IMR-90 (cell line): ENCODE measurements around the gene LIPK. TPM values are rescaled to one million over a fixed set of nuclear protein-coding genes. Genes with fewer than 3 reads are reported as not detected.

Source experiments
- ATAC-seq: fragments of 200-7000 bp; cut with Tn5 transposase; 2 replicates; pipeline ENCODE4 v1.9.1; 2020; ENCODE audit warnings: low read depth, mild to moderate bottlenecking, moderate library complexity
- BruUV-seq: library from RNA; stranded (reverse); fragments of 400-500 nt; replicated peaks from 2 replicates; lab custom pipeline; 2021; lab: Mats Ljungman, UMichigan
- CTCF ChIA-PET: fragments of 300-600 bp; formaldehyde crosslinking; extraction: SDS; loops from one replicate; lab custom pipeline; 2021; ENCODE audit warnings: antibody characterized with exemption; lab: Yijun Ruan, JAX
- POLR2A ChIA-PET: fragments of 300-600 bp; sonication (Branson Sonifier 250); formaldehyde crosslinking; loops from one replicate; lab custom pipeline; 2022; ENCODE audit warnings: antibody characterized with exemption; ENCODE audit not compliant: unreplicated experiment; lab: Charles Lee
- DNase-seq: peaks from one replicate; pipeline ENCODE4 v3.0.0; 2013
- H2AFZ ChIP-seq: replicated peaks from 2 replicates; pipeline ENCODE3; 2013; ENCODE audit warnings: low read length, mild to moderate bottlenecking; ENCODE audit not compliant: poor library complexity
- H2AK5ac ChIP-seq: 2 replicates; pipeline ENCODE4 v1.6.1; 2013; ENCODE audit warnings: low read depth, low read length, inconsistent platforms
- H2AK9ac ChIP-seq: replicated peaks from 2 replicates; pipeline ENCODE3; 2013; ENCODE audit warnings: mild to moderate bottlenecking, low read depth, low read length, moderate library complexity; ENCODE audit not compliant: poor library complexity
- H2BK120ac ChIP-seq: 2 replicates; pipeline ENCODE4 v1.6.1; 2013; ENCODE audit warnings: low read depth, low read length, inconsistent platforms
- H2BK15ac ChIP-seq: 3 replicates; pipeline ENCODE4 v1.6.1; 2013; ENCODE audit warnings: low read depth, low read length, inconsistent platforms
- H2BK20ac ChIP-seq: 2 replicates; pipeline ENCODE4 v1.6.1; 2013; ENCODE audit warnings: low read depth, mild to moderate bottlenecking, inconsistent platforms, low read length, moderate library complexity
- H2BK5ac ChIP-seq: 2 replicates; pipeline ENCODE4 v1.6.1; 2013; ENCODE audit warnings: mild to moderate bottlenecking, low read depth, low read length, inconsistent platforms; ENCODE audit not compliant: poor library complexity, severe bottlenecking
- H3K14ac ChIP-seq: replicated peaks from 2 replicates; pipeline ENCODE4 v1.6.1; 2013; ENCODE audit warnings: low read depth, low read length, inconsistent platforms
- H3K18ac ChIP-seq: 2 replicates; pipeline ENCODE4 v1.6.1; 2013; ENCODE audit warnings: low read depth, low read length, control low read depth
- H3K23ac ChIP-seq: 2 replicates; pipeline ENCODE4 v1.6.1; 2013; ENCODE audit warnings: low read depth, low read length, inconsistent platforms
- H3K27ac ChIP-seq: 2 replicates; pipeline ENCODE4 v1.5.1; 2013; ENCODE audit warnings: mild to moderate bottlenecking, control low read depth, low read length; ENCODE audit not compliant: insufficient read depth
- H3K27me3 ChIP-seq: 2 replicates; pipeline ENCODE4 v1.6.1; 2013; ENCODE audit warnings: low read length; ENCODE audit not compliant: control insufficient read depth, insufficient read depth
- H3K36me3 ChIP-seq: 2 replicates; pipeline ENCODE4 v1.6.1; 2013; ENCODE audit warnings: low read length, mixed read lengths; ENCODE audit not compliant: control insufficient read depth, insufficient read depth
- H3K4ac ChIP-seq: 2 replicates; pipeline ENCODE4 v1.6.1; 2013; ENCODE audit warnings: low read depth, low read length, inconsistent platforms
- H3K4me1 ChIP-seq: 2 replicates; pipeline ENCODE4 v1.6.1; 2013; ENCODE audit warnings: low read length, mixed read lengths; ENCODE audit not compliant: control insufficient read depth, insufficient read depth
- H3K4me2 ChIP-seq: 2 replicates; pipeline ENCODE4 v1.6.1; 2013; ENCODE audit warnings: low read depth, mild to moderate bottlenecking, control low read depth, low read length, moderate library complexity
- H3K4me3 ChIP-seq: 2 replicates; pipeline ENCODE4 v1.5.1; 2013; ENCODE audit warnings: low read depth, mild to moderate bottlenecking, control low read depth, low read length, moderate library complexity; ENCODE audit not compliant: insufficient read depth
- H3K56ac ChIP-seq: 2 replicates; pipeline ENCODE4 v1.6.1; 2013; ENCODE audit warnings: low read length, inconsistent platforms; ENCODE audit not compliant: insufficient read depth; ENCODE audit errors: extremely low read depth
- H3K79me1 ChIP-seq, 2 experiments: 2 replicates each; pipeline ENCODE4 v1.6.1; 2013; ENCODE audit warnings: low read length in 2 of 2, inconsistent platforms in 1 of 2, low read depth in 1 of 2
- H3K9ac ChIP-seq: 2 replicates; pipeline ENCODE4 v1.6.1; 2013; ENCODE audit warnings: low read depth, low read length, control low read depth
- H3K9me1 ChIP-seq: 2 replicates; pipeline ENCODE4 v1.6.1; 2013; ENCODE audit warnings: low read length, inconsistent platforms; ENCODE audit not compliant: insufficient read depth
- H3K9me3 ChIP-seq: 2 replicates; pipeline ENCODE4 v1.6.1; 2013; ENCODE audit warnings: low read length; ENCODE audit not compliant: control insufficient read depth, insufficient read depth
- H4K20me1 ChIP-seq: 2 replicates; pipeline ENCODE4 v1.6.1; 2013; ENCODE audit warnings: low read length, inconsistent platforms; ENCODE audit not compliant: insufficient read depth
- H4K5ac ChIP-seq: 2 replicates; pipeline ENCODE4 v1.6.1; 2013; ENCODE audit warnings: mild to moderate bottlenecking, low read depth, low read length, control low read depth
- H4K8ac ChIP-seq, 2 experiments: 2 replicates each; pipeline ENCODE4 v1.6.1; 2013; ENCODE audit warnings: low read depth in 2 of 2, low read length in 2 of 2, control low read depth in 1 of 2, inconsistent platforms in 1 of 2
- H4K91ac ChIP-seq: 2 replicates; pipeline ENCODE4 v1.6.1; 2013; ENCODE audit warnings: low read depth, low read length, inconsistent platforms; ENCODE audit not compliant: insufficient read depth
- BHLHE40 ChIP-seq: fragments of 150-350 bp; IDR thresholded peaks from 2 replicates; pipeline ENCODE4 v1.6.1; 2016; ENCODE audit warnings: mild to moderate bottlenecking, low read depth, low read length
- CEBPB ChIP-seq: IDR thresholded peaks from 2 replicates; pipeline ENCODE4 v1.6.1; 2012; ENCODE audit warnings: low read depth, low read length, improper control_type of control experiment
- CHD1 ChIP-seq: IDR thresholded peaks from 2 replicates; pipeline ENCODE4 v1.6.1; 2012; ENCODE audit warnings: low read depth, low read length, improper control_type of control experiment
- CTCF ChIP-seq: conservative IDR thresholded peaks from 2 replicates; pipeline ENCODE4 v1.5.1; 2012; ENCODE audit warnings: mild to moderate bottlenecking, low read depth, low read length, improper control_type of control experiment
- ELK1 ChIP-seq: fragments of 150-350 bp; IDR thresholded peaks from 2 replicates; pipeline ENCODE4 v1.6.1; 2016; ENCODE audit warnings: low read depth, mild to moderate bottlenecking, low read length, moderate library complexity, borderline replicate concordance
- FOS ChIP-seq: fragments of 150-350 bp; IDR thresholded peaks from 2 replicates; pipeline ENCODE4 v1.6.1; 2016; ENCODE audit warnings: low read depth, low read length
- MAFK ChIP-seq: IDR thresholded peaks from 2 replicates; pipeline ENCODE4 v1.6.1; 2012; ENCODE audit warnings: low read depth, low read length, improper control_type of control experiment
- MAZ ChIP-seq: IDR thresholded peaks from 2 replicates; pipeline ENCODE4 v1.6.1; 2012; ENCODE audit warnings: low read depth, mild to moderate bottlenecking, low read length, improper control_type of control experiment, moderate library complexity, borderline replicate concordance
- MXI1 ChIP-seq: IDR thresholded peaks from 2 replicates; pipeline ENCODE4 v1.6.1; 2012; ENCODE audit warnings: low read depth, mild to moderate bottlenecking, low read length, moderate library complexity, borderline replicate concordance
- NFE2L2 ChIP-seq: fragments of 150-350 bp; IDR thresholded peaks from 2 replicates; pipeline ENCODE4 v1.6.1; 2016; ENCODE audit warnings: low read depth, mild to moderate bottlenecking, low read length
- POLR2A ChIP-seq: IDR thresholded peaks from 2 replicates; pipeline ENCODE4 v1.6.1; 2012; ENCODE audit warnings: mild to moderate bottlenecking, low read depth, low read length
- RAD21 ChIP-seq: IDR thresholded peaks from 2 replicates; pipeline ENCODE4 v1.6.1; 2012; ENCODE audit warnings: low read length, improper control_type of control experiment
- RCOR1 ChIP-seq: IDR thresholded peaks from 2 replicates; pipeline ENCODE4 v1.6.1; 2012; ENCODE audit warnings: mild to moderate bottlenecking, low read length, improper control_type of control experiment; ENCODE audit not compliant: insufficient replicate concordance
- RFX5 ChIP-seq: IDR thresholded peaks from 2 replicates; pipeline ENCODE4 v1.8.0; 2012; ENCODE audit warnings: low read depth, mild to moderate bottlenecking, low read length, moderate library complexity
- SMC3 ChIP-seq: fragments of 150-350 bp; IDR thresholded peaks from 2 replicates; pipeline ENCODE4 v1.6.1; 2016; ENCODE audit warnings: low read depth, mild to moderate bottlenecking, antibody characterized with exemption, low read length, moderate library complexity
- USF2 ChIP-seq: fragments of 150-350 bp; IDR thresholded peaks from 2 replicates; pipeline ENCODE4 v1.6.1; 2017; ENCODE audit warnings: mild to moderate bottlenecking, antibody characterized with exemption, low read length, low read depth
- dilution Hi-C: fragments of 300-500 bp; cut with HindIII; formaldehyde crosslinking; loops from one replicate; pipeline ENCODE4 v1.14.3; 2018; ENCODE audit warnings: low sequenced_read_pairs; ENCODE audit not compliant: unreplicated experiment
- in situ Hi-C: fragments of 300-500 bp; cut with MboI; formaldehyde crosslinking; loops from 3 replicates; pipeline ENCODE4 v1.14.3; 2019; ENCODE audit warnings: low sequenced_read_pairs, inconsistent platforms, mixed read lengths
- intact Hi-C: fragments of 100-400 bp; cut with micrococcal nuclease; formaldehyde crosslinking; loops from 2 replicates; pipeline ENCODE4 v1.10.0; 2022
- polyA plus RNA-seq, 3 experiments: library from polyadenylated mRNA; depleted of rRNA; stranded (reverse); fragments of >200 nt; gene quantifications; 2 replicates each; pipeline ENCODE4 v1.2.3, GENCODE V29; 2012; ENCODE audit warnings: low replicate concordance in 1 of 3
- total RNA-seq: library from RNA; depleted of rRNA; stranded (reverse); fragments of >200 nt; gene quantifications from 2 replicates; pipeline ENCODE4 v1.2.3, GENCODE V29; 2012

Gene LIPK
- total and polyA plus RNA-seq, 2 of the 4 experiments (the other 2 are of a cell fraction): not detected

GRCh38 chr10:88661018-88661417 lies 45.0 kb upstream of the LIPK start:
- Histone ChIP-seq H4K5ac (peak overlapping the region; percentile 16; the same call in 1 of the 2 replicates), H2BK15ac (no peak overlapping the region), H3K18ac (peak overlapping the region; percentile 79; the same call in 1 of the 2 replicates), H2BK120ac (peak overlapping the region; percentile 45; the same call in 1 of the 2 replicates), H3K9ac (no peak overlapping the region), H3K9me1 (no peaks in the 10 kb centered on the region), H3K4ac (peak overlapping the region; percentile 12; the same call in 1 of the 2 replicates), H3K79me1 (no peaks in the 10 kb centered on the region), H2AK5ac (0 out of 2 replicates have a peak overlapping the region, but pooled peaks have one; percentile 27), H4K20me1 (no peaks in the 10 kb centered on the region), H2AK9ac (no peak overlapping the region), H2BK5ac (no peak overlapping the region), H3K27ac (no peak overlapping the region), H3K36me3 (no peaks in the 10 kb centered on the region), H3K27me3 (no peaks in the 10 kb centered on the region), H2BK20ac (peak overlapping the region; percentile 53; the same call in 1 of the 2 replicates), H4K91ac (no peak overlapping the region), H3K14ac (peak overlapping the region; percentile 34), H4K8ac (0 out of 4 replicates have a peak overlapping the region, but pooled peaks of 1 of the 2 experiments have one; percentile 12), H3K23ac (peak overlapping the region; percentile 9; the same call in 1 of the 2 replicates), H3K56ac (no peak overlapping the region), H3K4me1 (peaks cover 5% of the 10 kb centered on the region), H3K4me3 (no peak overlapping the region), H2AFZ (peak overlapping the region; percentile 7), H3K4me2 (no peak overlapping the region), H3K9me3 (no peaks in the 10 kb centered on the region)
- in situ Hi-C loops: no loop called here
- DNase-seq (no peak), ATAC-seq (peak; percentile 33; the same call in 1 of the 2 replicates)
- TF ChIP-seq NFE2L2: no peak
- no peak for TF ChIP-seq BHLHE40
- TF ChIP-seq RCOR1: no peak
- TF ChIP-seq USF2: no peak
- TF ChIP-seq MAZ: no peak
- no peak for TF ChIP-seq ELK1
- TF ChIP-seq CTCF: no peak
- no peak for TF ChIP-seq POLR2A
- TF ChIP-seq FOS: no peak
- TF ChIP-seq CEBPB: no peak
- TF ChIP-seq RAD21: no peak
- TF ChIP-seq MAFK: no peak
- TF ChIP-seq MXI1: no peak
- TF ChIP-seq SMC3: no peak
- TF ChIP-seq RFX5: no peak
- no peak for TF ChIP-seq CHD1
- POLR2A ChIA-PET: no interaction called here
- CTCF ChIA-PET: interaction anchor here (0.6 to 1.4 kb wide), 2 partner anchors 14 to 40 kb away, joined by 3 to 4 read pairs; no protein-coding TSS in a partner anchor
- dilution Hi-C loops: no loop called here
- intact Hi-C loops: no loop called here
- no TSS peak for BruUV-seq
